Sigmoid colon (tissue), 7 donors: ENCODE data around the gene KLHL21. TPM values are rescaled to one million over a fixed set of nuclear protein-coding genes. Genes with fewer than 3 reads are reported as not detected.

Experiments
- DNase-seq: peaks from one replicate; pipeline ENCODE4 v3.0.0-alpha.2; 2019
- H3K27ac ChIP-seq, 4 donors: fragments of 200-600 bp; sonication (generic); one replicate each; pipeline ENCODE4 v1.5.1; 2016 to 2019; ENCODE audit warnings: mild to moderate bottlenecking in 1 of 4
- H3K27me3 ChIP-seq, 3 donors: fragments of 200-600 bp; sonication (generic); one replicate each; pipeline ENCODE4 v1.5.1; 2019; ENCODE audit warnings: mild to moderate bottlenecking in 1 of 3
- H3K36me3 ChIP-seq, 4 donors: fragments of 200-600 bp; sonication (generic); one replicate each; pipeline ENCODE4 v1.5.1; 2016 to 2019
- H3K4me1 ChIP-seq, 4 donors: fragments of 200-600 bp; sonication (generic); one replicate each; pipeline ENCODE4 v1.5.1; 2017 to 2019
- H3K4me3 ChIP-seq, 4 donors: fragments of 200-600 bp; sonication (generic); one replicate each; pipeline ENCODE4 v1.5.1; 2017 to 2019; ENCODE audit warnings: mild to moderate bottlenecking in 2 of 4, moderate library complexity in 1 of 4
- H3K9me3 ChIP-seq, 4 donors: fragments of 200-600 bp in 3 of 4; sonication (generic) in 3 of 4; one replicate each; pipeline versions ENCODE4 v1.5.1 to v1.6.1; 2013 to 2019
- CTCF ChIP-seq, 4 experiments: fragments of 450-650 bp in 3 of 4; fragments of 200-600 bp in 1 of 4; IDR thresholded peaks; one replicate each; pipeline ENCODE4 v1.5.1; 2016 to 2019; ENCODE audit warnings: antibody characterized with exemption in 4 of 4, mild to moderate bottlenecking in 3 of 4, moderate library complexity in 2 of 4
- EP300 ChIP-seq, 4 donors: sonication (generic); formaldehyde crosslinking; IDR thresholded peaks; one replicate each; pipeline ENCODE4 v1.6.1; 2017; ENCODE audit warnings: antibody characterized with exemption in 4 of 4
- POLR2A ChIP-seq, 2 donors: fragments of 450-650 bp; IDR thresholded peaks; one replicate each; pipeline ENCODE4 v1.6.1; 2016; ENCODE audit warnings: antibody characterized with exemption in 2 of 2, mild to moderate bottlenecking in 2 of 2, moderate library complexity in 2 of 2
- POLR2AphosphoS5 ChIP-seq, 4 donors: sonication (generic); formaldehyde crosslinking; IDR thresholded peaks; one replicate each; pipeline ENCODE4 v1.6.1; 2017; ENCODE audit warnings: antibody characterized with exemption in 4 of 4
- WGBS, 2 donors: extraction: QIAGEN DNeasy Blood & Tissue Kit; methylation state at CpG; one replicate each; pipeline ENCODE4 v1.1.7; 2013; 5-methylcytosine and 5-hydroxymethylcytosine counted together
- intact Hi-C: fragments of 100-400 bp; cut with DNase I; formaldehyde crosslinking; loops from one replicate; pipeline ENCODE4 v1.15.1; 2023
- polyA plus RNA-seq, 3 donors: library from polyadenylated mRNA; stranded (reverse); fragments of 200-250 nt; gene quantifications; one replicate each; pipeline ENCODE4 v1.2.3, GENCODE V29; 2013
- total RNA-seq, 4 donors: library from RNA; depleted of rRNA; stranded (reverse); fragments of >200 nt; gene quantifications; one replicate each; pipeline ENCODE4 v1.1.0, GENCODE V29; 2016
- donor health status: healthy with polysubstance abuse.
- donor health status: Bipolar disorder and iron deficiency.
- donor health status: healthy.

Gene KLHL21
- total and polyA plus RNA-seq, 7 donors = 4.8 to 83.6 (median 54.0) TPM

- WGBS, 2 donors = 88 to 91% methylated on average over 15 of the region's 15 CpGs
- intact Hi-C loops = loop anchor here (5.0 kb wide), 2 partner anchors 40 kb away; partner anchors contain the start of gene TAS1R1
- peak overlapping the region; percentile 2 to 30 (median 9) for H3K4me3 ChIP-seq
- TF ChIP-seq POLR2A (IDR thresholded peaks at IDR 0.05) (no peak), POLR2AphosphoS5 (IDR thresholded peaks at IDR 0.05) (no peak), CTCF (IDR thresholded peaks at IDR 0.05) (no peak), EP300 (IDR thresholded peaks at IDR 0.05) (no peak)
- H3K9me3 ChIP-seq = no peaks in the 10 kb centered on the region
- H3K36me3 ChIP-seq = peaks cover 50 to 74% (median 67%) of the 10 kb centered on the region in 4 donors
- H3K27me3 ChIP-seq = no peaks in the 10 kb centered on the region
- no peak for DNase-seq
- H3K4me1 ChIP-seq = peaks cover 0 to 60% (median 57%) of the 10 kb centered on the region in 4 donors
- peak overlapping the region; percentile 14 to 99 (median 98) for H3K27ac ChIP-seq
These were observed 5.5 kb downstream of the KLHL21 start for GRCh38 chr1:6596886-6597776.

GRCh38 chr1:6596351-6596750 lies 6.3 kb downstream of the KLHL21 start:
- peaks cover 0 to 67% (median 65%) of the 10 kb centered on the region in 4 donors for H3K4me1 ChIP-seq
- H3K4me3 ChIP-seq = peak overlapping the region; percentile 2 to 30 (median 9)
- DNase-seq = no peak
- peaks cover 50 to 82% (median 74%) of the 10 kb centered on the region in 4 donors for H3K36me3 ChIP-seq
- H3K27me3 ChIP-seq = no peaks in the 10 kb centered on the region
- TF ChIP-seq EP300 (IDR thresholded peaks at IDR 0.05) (no peak), POLR2AphosphoS5 (IDR thresholded peaks at IDR 0.05) (no peak), POLR2A (IDR thresholded peaks at IDR 0.05) (no peak), CTCF (IDR thresholded peaks at IDR 0.05) (no peak)
- intact Hi-C loops = loop anchor here (5.0 kb wide), 2 partner anchors 39 to 41 kb away; partner anchors contain the start of gene TAS1R1
- H3K9me3 ChIP-seq = no peaks in the 10 kb centered on the region
- 71 to 80% methylated on average over 7 of the region's 7 CpGs for WGBS, 2 donors
- H3K27ac ChIP-seq = peak overlapping the region; percentile 14 to 99 (median 98)

DNA sequence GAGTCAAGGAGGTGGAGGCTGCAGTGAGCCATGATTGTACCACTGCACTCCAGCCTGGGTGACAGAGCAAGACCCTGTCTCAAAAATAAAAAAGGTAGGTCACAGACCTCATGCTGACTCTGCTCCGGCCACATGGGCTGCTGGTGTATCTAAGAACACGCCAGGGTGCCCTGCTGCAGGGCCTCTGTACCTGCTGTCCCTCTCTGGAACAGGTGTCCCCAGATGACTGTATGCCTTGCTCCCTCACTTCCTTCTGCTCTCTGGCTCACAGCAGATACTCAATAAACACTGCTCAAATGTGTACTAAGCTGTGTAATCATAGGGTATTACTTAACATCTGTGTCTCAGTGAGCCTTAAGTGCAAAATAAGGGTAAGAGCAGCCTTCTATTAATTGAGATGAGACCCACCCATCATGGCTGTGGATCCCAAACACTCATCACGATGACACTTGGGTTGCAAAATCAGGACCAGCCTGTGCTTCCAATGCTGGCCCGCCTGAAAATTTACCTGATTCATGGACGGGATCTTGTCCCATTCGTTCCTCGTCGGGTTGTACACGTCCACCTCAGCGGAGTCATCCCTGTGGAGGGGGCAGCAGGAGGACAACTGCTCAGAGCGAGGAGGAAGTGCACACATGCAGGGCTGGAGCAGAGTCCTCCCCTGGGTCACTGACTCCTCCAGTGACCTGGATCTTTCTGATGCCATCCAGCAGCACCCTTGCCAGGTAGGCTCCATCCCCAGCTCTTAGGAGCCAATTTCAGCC lies 7.5 kb downstream of the KLHL21 start:
- H3K27ac ChIP-seq = peak overlapping the region in 1 of 4 donors; percentile 3
- H3K9me3 ChIP-seq = no peaks in the 10 kb centered on the region
- WGBS, 2 donors = 89 to 93% methylated on average over 11 of the region's 11 CpGs
- H3K4me3 ChIP-seq = no peak overlapping the region
- no peaks in the 10 kb centered on the region for H3K27me3 ChIP-seq
- peaks cover 54 to 93% (median 81%) of the 10 kb centered on the region in 4 donors for H3K36me3 ChIP-seq
- H3K4me1 ChIP-seq = peaks cover 0 to 66% (median 62%) of the 10 kb centered on the region in 4 donors
- intact Hi-C loops = loop anchor here (5.0 kb wide), 2 partner anchors 38 to 42 kb away; partner anchors contain the start of gene TAS1R1
- TF ChIP-seq CTCF (IDR thresholded peaks at IDR 0.05) (no peak), EP300 (IDR thresholded peaks at IDR 0.05) (no peak), POLR2AphosphoS5 (IDR thresholded peaks at IDR 0.05) (no peak), POLR2A (IDR thresholded peaks at IDR 0.05) (no peak)
- no peak for DNase-seq

- no peak for TF ChIP-seq CTCF (IDR thresholded peaks at IDR 0.05)
- TF ChIP-seq POLR2AphosphoS5 (IDR thresholded peaks at IDR 0.05) = no peak
- no peak for TF ChIP-seq POLR2A (IDR thresholded peaks at IDR 0.05)
- no peak for TF ChIP-seq EP300 (IDR thresholded peaks at IDR 0.05)
- no peaks in the 10 kb centered on the region for H3K9me3 ChIP-seq
- intact Hi-C loops = no loop called here
- no peak overlapping the region for H3K27ac ChIP-seq
- H3K27me3 ChIP-seq = no peaks in the 10 kb centered on the region
- DNase-seq = no peak
- H3K4me1 ChIP-seq = peaks cover 0 to 60% (median 57%) of the 10 kb centered on the region in 4 donors
- H3K36me3 ChIP-seq = peaks cover 55 to 98% (median 88%) of the 10 kb centered on the region in 4 donors
- 95 to 96% methylated on average over 15 of the region's 15 CpGs for WGBS, 2 donors
- no peak overlapping the region for H3K4me3 ChIP-seq
These were observed 8.9 kb downstream of the KLHL21 start for GRCh38 chr1:6593810-6594209.
